Activated CD4-positive, alpha-beta T cell treated with anti-CD3 and anti-CD28 coated beads, Interleukin-2, amount 50 U/mL, for 24 hours (primary cell): ENCODE data around the gene CLCN1.

ENCODE experiments used
- DNase-seq, 2 donors: peaks; one replicate each; pipeline ENCODE4 v3.0.0-alpha.2; 2020; ENCODE audit warnings: low read depth in 1 of 2, low spot score in 1 of 2

Gene CLCN1

DNA sequence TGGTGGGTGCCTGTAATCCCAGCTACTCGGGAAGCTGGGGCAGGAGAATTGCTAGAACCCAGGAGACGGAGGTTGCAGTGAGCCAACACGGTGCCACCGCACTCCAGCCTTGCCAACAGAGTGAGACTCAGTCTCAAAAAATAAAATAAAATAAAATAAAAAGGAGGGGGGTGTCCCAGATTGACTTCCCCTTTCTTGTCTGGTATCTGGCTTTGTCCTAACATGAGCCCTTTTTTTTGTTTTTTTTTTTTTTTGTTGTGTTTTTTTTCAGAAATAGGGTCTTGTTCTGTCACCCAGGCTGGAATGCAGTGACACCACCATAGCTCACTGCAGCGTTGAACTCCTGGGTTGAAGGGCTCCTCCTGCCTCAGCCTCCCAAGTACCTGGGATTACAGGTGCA is 23.0 kb upstream of the CLCN1 start:
- no peak for DNase-seq

DNA sequence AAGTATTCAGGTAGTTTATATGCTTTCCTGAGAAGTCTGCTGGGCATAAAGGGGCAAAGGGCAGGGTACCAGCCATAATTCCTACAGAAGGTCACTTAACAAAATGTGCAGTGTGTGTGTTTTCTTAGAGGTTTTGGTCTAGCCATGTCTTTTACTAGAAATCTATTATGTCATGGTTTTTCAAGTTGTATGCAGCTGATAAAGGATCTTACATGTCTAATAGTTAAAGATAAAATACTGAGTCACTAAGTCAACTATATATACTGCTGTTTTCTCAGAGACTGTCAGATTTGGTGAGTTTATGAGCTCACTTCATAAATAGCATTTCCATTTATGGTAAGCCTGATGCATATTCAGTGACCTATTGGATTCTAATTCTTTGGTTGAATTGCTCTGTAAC is 20.0 kb upstream of the CLCN1 start:
- no peak for DNase-seq

DNA sequence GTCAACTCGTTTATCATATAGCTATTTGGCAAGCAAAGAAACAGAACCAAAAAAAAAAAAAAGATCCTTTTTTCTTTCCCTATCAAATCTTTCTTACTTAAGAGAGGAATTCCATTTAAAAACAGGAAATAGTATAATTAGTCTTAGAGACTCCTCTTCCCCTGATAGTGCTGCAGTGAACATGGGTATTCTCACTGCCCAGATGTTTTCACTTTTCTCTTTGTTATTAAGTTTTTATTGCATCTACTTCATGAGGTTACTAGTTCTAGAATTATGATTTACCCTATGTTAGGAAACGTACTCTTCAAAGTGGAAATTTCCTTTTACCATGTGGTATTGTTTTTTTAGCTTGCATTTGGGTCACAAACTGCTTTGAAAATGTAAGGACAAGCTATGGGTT is 19.2 kb upstream of the CLCN1 start:
- DNase-seq: no peak

DNA sequence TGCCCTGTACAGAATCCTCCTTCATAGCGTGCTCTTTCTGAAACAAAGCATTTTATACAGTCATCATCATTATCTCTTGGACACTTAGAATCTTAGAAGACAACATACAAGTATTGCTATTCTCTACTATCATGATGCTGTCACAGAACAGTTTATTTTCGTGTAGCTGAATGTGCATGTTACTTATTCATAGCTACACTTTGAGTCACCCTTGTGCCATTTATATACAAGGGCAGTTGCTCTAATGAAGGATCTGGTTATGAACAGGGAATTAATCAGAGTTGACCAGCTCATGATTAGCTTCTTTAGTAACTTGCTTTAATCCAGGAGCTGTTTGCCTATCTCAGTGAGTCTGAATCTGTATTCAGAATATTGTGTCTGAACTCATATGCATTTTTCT is 16.6 kb upstream of the CLCN1 start:
- no peak for DNase-seq

DNA sequence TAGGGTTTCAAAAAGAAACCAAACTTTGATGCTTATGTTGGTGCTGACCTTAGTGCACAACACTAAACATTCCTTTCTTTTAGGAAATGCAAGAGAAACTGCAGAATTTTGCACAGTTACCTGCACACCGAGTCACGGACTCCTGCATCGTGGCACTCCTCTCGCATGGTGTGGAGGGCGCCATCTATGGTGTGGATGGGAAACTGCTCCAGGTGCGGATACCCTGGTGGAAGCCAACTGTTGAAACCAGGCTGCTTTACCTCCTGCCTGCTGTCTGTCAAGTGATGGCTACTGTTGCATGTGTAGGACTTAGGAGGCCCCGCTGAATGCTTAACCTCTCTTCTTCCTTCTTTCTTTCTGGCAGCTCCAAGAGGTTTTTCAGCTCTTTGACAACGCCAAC is 16.1 kb upstream of the CLCN1 start:
- peak; percentile 28 to 52 for DNase-seq

DNA sequence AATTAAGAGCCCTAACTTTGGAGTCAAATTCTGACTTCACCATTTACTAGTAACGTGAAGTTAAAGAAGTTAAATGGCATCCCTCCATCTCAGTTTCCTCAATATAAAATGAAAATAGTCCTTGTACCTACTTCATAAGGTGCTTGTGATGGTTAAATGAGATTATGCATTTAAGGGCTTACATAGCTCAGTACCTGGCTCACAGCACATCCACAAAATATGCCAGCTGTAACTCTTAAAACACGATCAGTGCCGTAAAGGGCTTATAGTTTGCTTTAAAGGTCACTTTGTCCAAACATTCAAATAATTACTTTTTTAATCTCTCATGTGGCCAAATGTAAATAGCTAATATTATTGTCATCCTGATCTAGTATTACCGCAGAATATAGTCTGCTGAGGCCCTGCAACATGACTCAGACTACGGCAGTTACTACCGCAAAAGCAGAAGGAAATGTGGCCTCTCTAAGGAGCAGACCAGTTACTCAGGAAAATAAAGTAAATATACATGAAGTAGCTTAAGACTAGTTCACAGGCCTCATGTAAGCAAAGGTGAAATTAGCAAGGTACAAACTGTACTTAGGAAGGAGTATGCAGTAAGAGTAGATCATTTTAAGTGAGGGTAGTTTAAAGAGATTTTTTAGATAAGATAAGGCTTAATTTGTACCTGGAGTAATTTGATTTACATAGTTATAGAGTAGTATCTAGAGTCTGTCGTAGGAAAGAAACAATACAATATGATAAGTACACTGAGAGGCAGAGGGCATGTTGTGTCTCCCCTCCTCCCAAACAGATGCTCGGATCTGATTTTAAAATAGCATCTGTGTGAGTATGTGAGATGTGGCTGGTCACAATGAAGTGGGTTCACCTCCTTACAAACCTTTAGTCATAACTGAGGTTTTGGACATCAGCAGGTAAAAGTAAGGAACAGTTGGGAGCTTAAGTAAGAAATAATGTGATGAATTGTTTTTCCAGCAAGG is 14.7 kb upstream of the CLCN1 start:
- no peak for DNase-seq

DNA sequence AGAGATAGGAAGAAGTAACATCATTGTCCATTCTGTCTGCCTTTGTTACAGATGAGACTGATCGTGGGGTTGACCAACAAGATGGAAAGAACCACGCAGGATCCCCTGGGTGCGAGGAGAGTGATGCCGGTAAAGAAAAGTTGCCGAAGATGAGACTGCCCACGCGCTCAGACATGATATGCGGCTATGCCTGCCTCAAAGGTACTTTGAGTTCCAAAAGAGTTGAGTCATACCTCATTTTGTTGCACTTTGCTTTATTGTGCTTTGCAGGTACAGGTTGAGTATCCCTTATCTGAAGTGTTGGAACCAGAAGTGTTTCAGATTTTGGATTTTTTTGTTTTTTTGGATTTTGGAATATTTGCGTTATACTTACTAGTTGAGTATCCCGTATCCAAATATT is 12.2 kb upstream of the CLCN1 start:
- DNase-seq: no peak

DNA sequence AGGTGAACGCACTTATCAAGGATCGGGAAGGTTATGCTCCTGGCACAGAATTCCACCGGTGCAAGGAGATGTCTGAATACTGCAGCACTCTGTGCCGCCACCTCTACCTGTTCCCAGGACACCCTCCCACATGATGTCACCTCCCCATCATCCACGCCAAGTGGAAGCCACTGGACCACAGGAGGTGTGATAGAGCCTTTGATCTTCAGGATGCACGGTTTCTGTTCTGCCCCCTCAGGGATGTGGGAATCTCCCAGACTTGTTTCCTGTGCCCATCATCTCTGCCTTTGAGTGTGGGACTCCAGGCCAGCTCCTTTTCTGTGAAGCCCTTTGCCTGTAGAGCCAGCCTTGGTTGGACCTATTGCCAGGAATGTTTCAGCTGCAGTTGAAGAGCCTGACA is 11.0 kb upstream of the CLCN1 start:
- DNase-seq: no peak

DNA sequence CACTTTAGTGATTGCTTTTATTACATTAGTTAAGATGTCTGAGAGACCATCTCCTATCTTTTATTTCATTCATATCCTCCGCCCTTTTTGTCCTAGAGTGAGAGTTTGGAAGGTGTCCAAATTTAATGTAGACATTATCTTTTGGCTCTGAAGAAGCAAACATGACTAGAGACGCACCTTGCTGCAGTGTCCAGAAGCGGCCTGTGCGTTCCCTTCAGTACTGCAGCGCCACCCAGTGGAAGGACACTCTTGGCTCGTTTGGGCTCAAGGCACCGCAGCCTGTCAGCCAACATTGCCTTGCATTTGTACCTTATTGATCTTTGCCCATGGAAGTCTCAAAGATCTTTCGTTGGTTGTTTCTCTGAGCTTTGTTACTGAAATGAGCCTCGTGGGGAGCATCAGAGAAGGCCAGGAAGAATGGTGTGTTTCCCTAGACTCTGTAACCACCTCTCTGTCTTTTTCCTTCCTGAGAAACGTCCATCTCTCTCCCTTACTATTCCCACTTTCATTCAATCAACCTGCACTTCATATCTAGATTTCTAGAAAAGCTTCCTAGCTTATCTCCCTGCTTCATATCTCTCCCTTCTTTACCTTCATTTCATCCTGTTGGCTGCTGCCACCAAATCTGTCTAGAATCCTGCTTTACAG is 10.4 kb upstream of the CLCN1 start:
- peak; percentile 43 to 46 for DNase-seq

DNA sequence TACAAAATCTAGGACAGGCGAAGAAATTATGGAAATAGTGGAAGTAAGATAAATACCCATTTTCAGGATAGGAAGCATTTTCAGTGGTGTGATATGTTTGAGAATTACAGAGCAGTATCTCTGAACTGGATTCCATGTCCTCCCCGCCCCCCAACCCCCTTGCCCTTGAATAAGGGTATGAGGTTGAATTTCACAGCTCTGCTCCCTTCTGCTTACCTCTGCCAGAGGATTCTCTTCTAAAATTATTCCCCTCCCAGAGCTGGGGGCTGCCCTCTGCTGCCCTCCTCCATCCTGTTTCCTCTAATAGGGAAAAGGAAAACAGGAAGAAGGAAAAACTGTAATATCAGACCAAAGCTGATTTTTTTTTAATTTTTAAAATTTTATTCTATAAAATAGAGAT is 7.3 kb upstream of the CLCN1 start:
- no peak for DNase-seq

DNA sequence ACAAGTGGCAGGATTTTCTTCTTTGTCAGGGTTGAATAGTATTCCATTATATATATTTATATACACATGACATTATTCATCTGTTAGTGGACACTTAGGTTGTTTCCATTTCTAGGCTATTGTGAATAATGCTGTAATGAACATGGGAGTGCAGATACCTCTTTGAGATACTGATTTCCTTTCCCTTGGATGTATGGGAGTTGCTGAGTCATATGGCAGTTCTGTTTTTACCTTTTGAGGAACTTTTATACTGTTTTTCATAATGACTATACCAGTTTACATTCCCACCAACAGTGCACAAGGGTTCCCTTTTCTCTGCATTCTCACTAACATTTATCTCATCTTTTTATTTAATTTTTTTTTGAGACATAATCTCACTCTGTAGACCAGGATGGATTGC is 1.8 kb upstream of the CLCN1 start:
- no peak for DNase-seq

DNA sequence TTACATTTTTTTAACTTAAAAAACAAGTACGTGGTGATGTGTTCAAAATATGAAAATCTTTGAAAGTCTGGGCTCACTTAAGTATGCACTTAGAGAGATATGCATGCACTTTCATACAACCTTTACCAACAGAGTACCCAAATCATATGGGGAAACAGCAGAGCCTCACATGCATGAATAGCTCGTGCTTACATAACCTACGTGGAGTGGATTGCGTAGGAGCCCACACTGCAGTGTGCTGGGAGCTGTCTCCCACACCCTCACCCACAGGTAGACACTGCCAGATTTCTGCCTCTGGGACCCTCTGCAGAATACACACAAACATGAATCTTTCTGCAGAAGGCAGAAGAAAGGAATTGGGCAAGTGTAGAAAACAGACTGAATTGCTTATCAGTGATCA is 581 bp downstream of the CLCN1 start:
- no peak for DNase-seq

DNA sequence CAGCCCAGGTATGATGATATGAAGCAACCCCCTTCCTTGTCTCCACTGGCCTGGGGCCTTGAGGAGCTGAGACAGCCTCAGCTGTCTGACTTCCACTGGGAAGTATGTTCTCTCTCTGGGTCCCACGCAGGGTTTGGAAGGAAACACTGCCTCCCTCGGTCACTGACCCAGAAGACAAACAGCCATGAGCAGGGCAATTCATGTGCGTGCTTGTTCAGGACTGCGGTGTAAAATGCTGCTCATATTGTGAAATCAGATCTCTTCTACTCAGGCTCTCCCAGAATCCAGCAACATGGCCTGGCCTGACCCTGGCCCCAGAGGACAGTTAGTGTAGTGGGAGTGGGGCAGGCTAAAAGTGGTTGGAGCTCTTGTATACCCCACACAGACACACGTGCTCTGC is 2.8 kb downstream of the CLCN1 start:
- DNase-seq: no peak

DNA sequence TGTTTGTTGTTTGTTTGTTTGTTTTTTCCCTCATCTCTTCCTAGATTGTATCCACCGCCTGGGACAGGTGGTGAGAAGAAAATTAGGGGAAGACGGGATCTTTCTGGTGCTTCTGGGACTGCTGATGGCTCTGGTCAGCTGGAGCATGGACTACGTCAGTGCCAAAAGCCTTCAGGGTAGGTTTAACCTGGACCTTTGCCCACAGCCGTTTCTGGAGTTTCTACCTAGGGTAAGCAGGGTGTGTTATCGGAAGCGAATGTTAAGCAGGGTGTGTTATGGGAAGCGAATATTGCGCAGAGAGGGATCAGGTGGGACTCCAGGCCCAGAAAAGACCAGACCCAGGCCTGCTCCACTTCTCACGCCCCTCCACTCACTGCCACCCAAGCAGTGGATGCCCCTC is 4.7 kb downstream of the CLCN1 start:
- no peak for DNase-seq

DNA sequence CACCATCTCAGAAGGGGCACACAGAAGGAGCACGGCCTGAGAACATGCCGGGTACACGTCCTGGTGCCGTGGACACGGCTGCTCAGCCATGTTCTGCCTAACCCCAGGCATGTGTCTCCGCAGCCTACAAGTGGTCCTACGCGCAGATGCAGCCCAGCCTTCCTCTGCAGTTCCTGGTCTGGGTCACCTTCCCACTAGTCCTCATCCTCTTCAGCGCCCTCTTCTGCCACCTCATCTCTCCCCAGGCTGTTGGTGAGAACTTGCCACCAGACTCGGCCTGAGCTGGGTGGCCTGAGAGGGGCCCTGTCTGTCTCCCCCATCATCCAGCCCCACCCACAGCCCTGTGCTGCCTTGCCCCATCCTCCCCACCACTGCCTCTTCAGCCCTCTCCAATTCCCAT is 5.3 kb downstream of the CLCN1 start:
- DNase-seq: no peak

DNA sequence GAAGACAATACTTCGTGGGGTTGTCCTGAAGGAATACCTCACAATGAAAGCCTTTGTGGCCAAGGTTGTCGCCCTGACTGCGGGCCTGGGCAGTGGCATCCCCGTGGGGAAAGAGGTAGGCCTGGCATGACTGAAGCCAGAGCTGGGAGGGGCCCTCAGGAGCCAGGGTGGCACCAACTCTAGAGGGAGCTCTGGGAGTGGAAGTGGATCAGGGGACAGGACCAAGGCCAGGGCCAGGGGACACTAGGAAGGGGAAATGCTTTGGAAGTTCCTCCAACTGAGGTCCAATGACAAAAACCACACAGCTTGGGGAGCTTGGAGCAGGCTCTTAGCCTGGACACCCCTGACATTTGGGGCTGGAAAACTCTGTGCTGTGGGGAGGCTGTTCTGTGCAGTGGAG is 5.8 kb downstream of the CLCN1 start:
- no peak for DNase-seq

DNA sequence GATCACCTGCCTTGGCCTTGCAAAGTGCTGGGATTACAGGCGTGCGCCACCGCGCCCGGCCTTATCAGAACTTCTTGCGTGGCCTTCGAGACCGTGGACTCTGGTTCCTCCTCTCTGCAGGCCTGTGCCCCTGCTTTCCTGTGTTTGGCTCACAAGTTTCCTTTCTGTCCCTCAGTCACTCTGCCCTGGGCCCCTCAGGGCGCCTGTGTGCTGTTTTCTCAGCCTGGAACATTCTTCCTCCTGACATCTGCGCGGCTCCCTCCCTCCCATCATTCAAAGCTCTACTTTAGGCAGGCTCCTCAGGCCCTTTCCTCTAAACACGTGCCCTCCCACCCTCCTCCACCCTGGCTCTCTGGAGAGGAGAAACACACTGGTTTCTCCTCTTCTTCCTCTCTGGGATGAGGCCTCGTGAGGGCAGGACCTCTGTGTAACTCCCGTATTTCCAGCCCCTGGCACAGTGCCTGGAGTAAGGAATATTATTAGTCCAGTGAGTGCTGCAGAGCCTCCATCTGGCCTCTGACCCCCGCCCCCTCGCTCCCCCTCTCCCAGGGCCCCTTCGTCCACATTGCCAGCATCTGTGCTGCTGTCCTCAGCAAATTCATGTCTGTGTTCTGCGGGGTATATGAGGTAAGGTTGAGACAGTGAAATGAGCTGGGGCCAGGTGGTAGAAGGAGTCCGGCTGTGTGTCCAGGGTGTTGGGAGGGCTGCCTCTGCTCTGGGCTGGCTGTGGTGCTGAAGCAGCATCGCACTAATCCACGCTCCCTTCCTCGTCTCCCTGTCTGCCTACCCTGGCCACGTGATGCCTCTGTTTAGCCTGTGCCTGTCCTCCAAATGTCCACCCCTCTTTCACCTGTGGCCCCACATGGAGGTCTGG is 7.1 kb downstream of the CLCN1 start:
- no peak for DNase-seq

DNA sequence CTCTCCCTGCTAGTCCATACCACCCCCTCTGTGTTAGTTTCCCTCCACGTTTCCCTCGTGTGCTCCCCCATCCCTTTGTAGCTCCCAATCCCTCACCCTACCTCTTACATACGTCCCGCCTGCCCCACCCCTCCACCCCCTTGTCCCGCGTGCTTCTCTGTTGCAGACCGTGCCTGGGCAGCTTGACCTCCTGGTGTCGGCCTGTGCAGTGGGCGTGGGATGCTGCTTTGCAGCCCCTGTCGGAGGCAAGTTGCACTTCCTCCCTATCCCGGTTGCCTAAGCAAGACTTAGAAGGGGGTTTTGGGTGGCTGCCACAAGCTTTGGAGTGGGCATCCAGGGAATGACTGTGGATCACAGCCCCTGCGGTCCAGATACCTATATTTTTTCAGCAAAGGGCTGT is 7.7 kb downstream of the CLCN1 start:
- DNase-seq: no peak

DNA sequence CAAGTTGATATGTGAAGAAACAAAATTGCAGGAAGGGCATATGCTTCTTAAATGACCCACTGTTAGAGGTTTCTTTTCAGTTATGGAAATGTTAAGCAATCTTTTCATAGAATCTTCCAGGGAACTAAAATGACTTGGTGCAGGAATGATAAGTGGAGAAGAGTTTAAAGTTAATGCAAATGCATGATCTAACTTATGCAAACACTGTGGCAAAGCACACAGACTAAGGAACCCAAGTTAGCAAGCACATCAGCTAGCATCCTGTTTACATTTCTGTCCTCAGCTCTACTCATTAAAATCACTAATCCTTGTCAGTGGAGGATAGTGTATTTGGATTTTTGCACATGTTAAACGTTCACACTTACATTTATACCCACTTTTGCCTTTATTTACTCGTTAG is 9.3 kb downstream of the CLCN1 start:
- no peak for DNase-seq

DNA sequence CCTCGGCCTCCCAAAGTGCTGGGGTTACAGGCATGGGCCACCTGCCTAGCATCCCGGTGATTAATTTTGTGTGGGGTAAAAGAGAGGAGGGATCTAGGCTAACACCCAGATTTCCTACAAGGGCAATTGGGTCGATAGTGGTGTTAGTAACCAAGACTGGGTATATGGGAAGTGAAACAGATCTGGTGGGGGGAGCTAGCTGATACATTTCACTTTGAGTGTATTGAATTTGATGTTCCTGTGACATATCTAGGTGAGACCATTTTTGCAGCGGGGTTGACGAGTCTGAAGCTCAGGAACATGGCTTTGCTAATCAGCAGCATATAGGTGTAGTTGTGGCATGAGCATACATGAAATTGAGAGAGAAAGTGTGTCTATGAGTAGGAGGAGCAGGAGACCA is 12.0 kb downstream of the CLCN1 start:
- no peak for DNase-seq

DNA sequence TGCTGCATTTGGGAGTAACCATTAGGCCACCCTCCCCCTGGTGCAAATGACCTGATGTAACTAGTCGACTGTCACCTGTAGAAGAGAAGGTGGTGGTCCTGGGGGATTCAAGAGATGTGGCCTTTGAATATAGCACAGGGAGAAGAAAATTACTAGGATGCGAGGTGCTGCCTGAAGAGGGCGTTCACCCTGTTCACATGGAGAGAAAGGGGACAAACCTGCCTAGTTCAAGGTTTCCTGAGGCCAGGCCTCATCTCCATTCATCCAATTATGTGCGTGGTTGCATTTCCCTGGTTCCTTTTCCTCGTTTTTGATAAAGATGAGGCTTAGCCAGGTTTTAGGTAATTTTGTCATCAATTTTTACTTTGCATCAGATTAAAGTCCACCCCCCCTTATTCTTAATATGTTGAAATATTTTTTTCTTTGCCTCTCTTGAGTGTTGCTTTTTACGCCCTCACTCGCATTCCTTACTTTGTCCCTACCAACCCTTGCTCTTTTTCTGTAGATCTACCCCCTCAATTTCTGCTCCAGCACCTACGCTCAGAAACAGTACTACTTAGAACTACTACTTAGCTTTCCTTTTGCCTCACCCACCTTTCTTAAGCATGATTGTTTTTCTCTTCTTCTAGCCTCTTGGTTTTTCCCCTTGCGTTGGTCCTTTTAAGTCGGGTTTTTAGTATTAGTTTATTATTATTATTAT is 13.7 kb downstream of the CLCN1 start:
- no peak for DNase-seq
